HepG2 (cell line): ENCODE results near the gene GNPNAT1. TPM values are rescaled to one million over a fixed set of nuclear protein-coding genes. Genes with fewer than 3 reads are reported as not detected.
A peak's percentile ranks its signal among the peaks of the same experiment; 100 is the strongest.

ENCODE experiments used
- AHR ChIP-seq: IDR thresholded peaks from 2 replicates; pipeline ENCODE4 v1.6.1; 2018; ENCODE audit warnings: missing genetic modification reagents, missing compliant biosample characterization
- ARID2 ChIP-seq: sonication (generic); formaldehyde crosslinking; IDR thresholded peaks from 2 replicates; pipeline ENCODE4 v1.8.1; 2022; ENCODE audit warnings: mild to moderate bottlenecking, missing genetic modification reagents, borderline replicate concordance
- ATF6 ChIP-seq: sonication (generic); formaldehyde crosslinking; conservative IDR thresholded peaks from 2 replicates; pipeline ENCODE4 v1.4.0; 2020; ENCODE audit warnings: missing genetic modification reagents
- ESRRA ChIP-seq: sonication (generic); formaldehyde crosslinking; IDR thresholded peaks from 2 replicates; pipeline ENCODE4 v1.5.1; 2020; ENCODE audit warnings: mild to moderate bottlenecking, low read depth, missing genetic modification reagents
- GMEB2 ChIP-seq: IDR thresholded peaks from 2 replicates; pipeline ENCODE4 v1.6.1; 2016; ENCODE audit warnings: missing biosample characterization, missing genetic modification reagents, low read depth
- KDM5A ChIP-seq: fragments of 200-600 bp; sonication (generic); IDR thresholded peaks from 2 replicates; pipeline ENCODE4 v1.7.0; 2018; ENCODE audit warnings: antibody characterized with exemption, mild to moderate bottlenecking, low read length, borderline replicate concordance
- MXD1 ChIP-seq: sonication (generic); formaldehyde crosslinking; IDR thresholded peaks from 2 replicates; pipeline ENCODE4 v1.4.0; 2020; ENCODE audit warnings: mild to moderate bottlenecking, missing genetic modification reagents
- REPIN1 ChIP-seq: sonication (generic); formaldehyde crosslinking; IDR thresholded peaks from 2 replicates; pipeline ENCODE4 v1.8.0; 2022; ENCODE audit warnings: missing genetic modification reagents, low read depth, mild to moderate bottlenecking, borderline replicate concordance
- RERE ChIP-seq: IDR thresholded peaks from 2 replicates; pipeline ENCODE4 v1.6.1; 2016; ENCODE audit warnings: low read depth, missing genetic modification reagents, missing compliant biosample characterization
- RFXAP ChIP-seq: sonication (generic); formaldehyde crosslinking; IDR thresholded peaks from 2 replicates; pipeline ENCODE4 v1.4.0; 2020; ENCODE audit warnings: missing genetic modification reagents, borderline replicate concordance
- TBX2 ChIP-seq: sonication (generic); formaldehyde crosslinking; IDR thresholded peaks from 2 replicates; pipeline ENCODE4 v1.5.0; 2020; ENCODE audit warnings: missing genetic modification reagents, mild to moderate bottlenecking, borderline replicate concordance
- TP53 ChIP-seq: sonication (generic); formaldehyde crosslinking; conservative IDR thresholded peaks from 2 replicates; pipeline ENCODE4 v1.4.0; 2020; ENCODE audit warnings: missing genetic modification reagents
- ZFP90 ChIP-seq: sonication (generic); formaldehyde crosslinking; IDR thresholded peaks from 2 replicates; pipeline ENCODE4 v1.8.0; 2022; ENCODE audit warnings: missing genetic modification reagents, mild to moderate bottlenecking, inconsistent platforms, borderline replicate concordance
- ZFYVE20 ChIP-seq: sonication (generic); formaldehyde crosslinking; IDR thresholded peaks from 2 replicates; pipeline ENCODE4 v1.8.0; 2023; ENCODE audit warnings: low read depth, mild to moderate bottlenecking, moderate library complexity, missing genetic modification reagents, borderline replicate concordance
- ZNF230 ChIP-seq: sonication (generic); formaldehyde crosslinking; IDR thresholded peaks from 2 replicates; pipeline ENCODE4 v1.4.0; 2020; ENCODE audit warnings: mild to moderate bottlenecking, missing genetic modification reagents
- ZNF567 ChIP-seq: sonication (generic); formaldehyde crosslinking; IDR thresholded peaks from 2 replicates; pipeline ENCODE4 v1.8.1; 2023; ENCODE audit warnings: mild to moderate bottlenecking, missing genetic modification reagents, borderline replicate concordance
- ZNF614 ChIP-seq: IDR thresholded peaks from 2 replicates; pipeline ENCODE4 v1.6.1; 2018; ENCODE audit warnings: missing biosample characterization, missing genetic modification reagents, inconsistent platforms, borderline replicate concordance
- ZNF674 ChIP-seq: sonication (generic); formaldehyde crosslinking; IDR thresholded peaks from 2 replicates; pipeline ENCODE4 v1.5.0; 2020; ENCODE audit warnings: low read depth, mild to moderate bottlenecking, missing genetic modification reagents
- ZNF761 ChIP-seq: sonication (generic); formaldehyde crosslinking; conservative IDR thresholded peaks from 2 replicates; pipeline ENCODE4 v1.4.0; 2020; ENCODE audit warnings: mild to moderate bottlenecking, missing genetic modification reagents
- polyA plus RNA-seq, 8 experiments: library from polyadenylated mRNA; depleted of rRNA in 3 of 8; stranded (reverse) in 7 of 8; unstranded in 1 of 8; fragments of >200 nt; fragmentation: Illumina TruSeq in 4 of 8; extraction: Trizol in 4 of 8; gene quantifications; 2 replicates each; pipeline versions ENCODE4 v1.2.1 to v1.2.3, GENCODE V29; 2011 to 2016; ENCODE audit warnings: low read depth in 4 of 8, missing spikeins in 1 of 8, mixed read lengths in 1 of 8; ENCODE audit not compliant: insufficient read depth in 1 of 8
- total RNA-seq, 5 experiments: library from RNA; depleted of rRNA; stranded (reverse); fragments of >200 nt; fragmentation: Illumina TruSeq; extraction: Trizol; gene quantifications; 2 replicates each; pipeline ENCODE4 v1.2.3, GENCODE V29; 2016; ENCODE audit warnings: low read depth in 1 of 5

GNPNAT1 gene
- total and polyA plus RNA-seq, 2 of the 13 experiments (the other 11 are each of a cell fraction or from before 2014, with no cell fraction given): 38.3 to 54.9 TPM

- TF ChIP-seq ZFYVE20 (no peak), ZNF761 (CRISPR knock-in tag) (0 out of 2 replicates have a peak, but pooled peaks have one; percentile 43), ARID2 (CRISPR knock-in tag) (no peak), ESRRA (CRISPR knock-in tag) (no peak), ZNF674 (CRISPR knock-in tag) (no peak), ZNF567 (CRISPR knock-in tag) (no peak), AHR (CRISPR knock-in tag) (no peak), MXD1 (CRISPR knock-in tag) (peak; percentile 65; the same call in 1 of the 2 replicates), ZNF614 (CRISPR knock-in tag) (no peak), ZNF230 (CRISPR knock-in tag) (0 out of 2 replicates have a peak, but pooled peaks have one; percentile 35), TP53 (CRISPR knock-in tag) (no peak), REPIN1 (CRISPR knock-in tag) (no peak; the same call in 1 of the 2 replicates), RFXAP (CRISPR knock-in tag) (peak; percentile 65; the same call in 1 of the 2 replicates), GMEB2 (CRISPR knock-in tag) (peak; percentile 84), RERE (no peak), TBX2 (peak; percentile 95; the same call in 1 of the 2 replicates), ATF6 (CRISPR knock-in tag) (no peak), ZFP90 (peak; percentile 67; the same call in 1 of the 2 replicates), KDM5A (peak; percentile 31; the same call in 1 of the 2 replicates)
These were observed 61.3 kb downstream of the GNPNAT1 start, which contains the start of gene STYX (continued) for GRCh38 chr14:52729925-52730708.
